MCF 10A (cell line): ENCODE results near the gene FUT2. TPM values are rescaled to one million over a fixed set of nuclear protein-coding genes. Genes with fewer than 3 reads are reported as not detected.

Source experiments
- BruUV-seq: library from RNA; stranded (reverse); fragments of 400-500 nt; replicated peaks from 2 replicates; lab custom pipeline; 2021; lab: Mats Ljungman, UMichigan
- CTCF ChIA-PET: fragments of 300-600 bp; sonication (Branson Sonifier 250); formaldehyde crosslinking; extraction: SDS; loops from one replicate; lab custom pipeline; 2021; ENCODE audit warnings: antibody characterized with exemption, inconsistent platforms; lab: Yijun Ruan, JAX
- POLR2A ChIA-PET: fragments of 300-600, 350-650 bp; sonication (Branson Sonifier 250); formaldehyde crosslinking; extraction: SDS; loops from one replicate; lab custom pipeline; 2020; ENCODE audit warnings: antibody characterized with exemption, inconsistent platforms; lab: Yijun Ruan, JAX
- DNase-seq: peaks from one replicate; pipeline ENCODE4 v3.0.0-alpha.2; 2018; ENCODE audit not compliant: unreplicated experiment
- H3K27ac Mint-ChIP-seq: one replicate; pipeline ENCODE4 v1.8.0; 2022; ENCODE audit warnings: mild to moderate bottlenecking, low read depth, mixed read lengths; ENCODE audit not compliant: unreplicated experiment
- H3K27me3 Mint-ChIP-seq: one replicate; pipeline ENCODE4 v1.8.0; 2022; ENCODE audit warnings: mixed read lengths; ENCODE audit not compliant: insufficient read depth, unreplicated experiment
- H3K36me3 Mint-ChIP-seq: one replicate; pipeline ENCODE4 v1.8.0; 2022; ENCODE audit warnings: mild to moderate bottlenecking, moderate library complexity, mixed read lengths; ENCODE audit not compliant: insufficient read depth, unreplicated experiment
- H3K4me1 Mint-ChIP-seq: one replicate; pipeline ENCODE4 v1.8.0; 2022; ENCODE audit warnings: mixed read lengths; ENCODE audit not compliant: insufficient read depth, unreplicated experiment
- H3K4me3 Mint-ChIP-seq: one replicate; pipeline ENCODE4 v1.8.0; 2022; ENCODE audit warnings: mild to moderate bottlenecking, moderate library complexity, mixed read lengths; ENCODE audit not compliant: unreplicated experiment
- H3K9me3 Mint-ChIP-seq: one replicate; pipeline ENCODE4 v1.8.0; 2022; ENCODE audit warnings: mixed read lengths; ENCODE audit not compliant: unreplicated experiment
- CTCF ChIP-seq: fragments of 200-600 bp; IDR thresholded peaks from one replicate; pipeline ENCODE4 v1.8.0; 2022; ENCODE audit warnings: antibody characterized with exemption, mild to moderate bottlenecking; ENCODE audit not compliant: unreplicated experiment
- intact Hi-C: fragments of 100-400 bp; cut with micrococcal nuclease; formaldehyde crosslinking; loops from 2 replicates; pipeline ENCODE4 v1.14.1; 2022
- total RNA-seq: library from RNA; stranded (reverse); gene quantifications from 2 replicates; pipeline ENCODE4 v1.2.3, GENCODE V29; 2022

FUT2 gene
- total RNA-seq, 1 experiment from 2014 or later = not detected

- H3K27me3 Mint-ChIP-seq = no peaks in the 10 kb centered on the region
- TF ChIP-seq CTCF = no peak
- POLR2A ChIA-PET = interaction anchor here (0.7 to 1.0 kb wide), 5 partner anchors 17 to 168 kb away, joined by 3 to 4 read pairs (median 3); no protein-coding TSS in a partner anchor
- H3K36me3 Mint-ChIP-seq = peaks cover 6% of the 10 kb centered on the region
- intact Hi-C loops = no loop called here
- peaks cover 5% of the 10 kb centered on the region for H3K4me1 Mint-ChIP-seq
- H3K9me3 Mint-ChIP-seq = peaks cover 9% of the 10 kb centered on the region
- CTCF ChIA-PET = interaction anchor here (0.6 to 2.4 kb wide), 18 partner anchors 8 to 337 kb away, joined by 3 to 12 read pairs (median 4); partner anchors contain the start of genes CA11 and FUT2
- no peak overlapping the region for H3K27ac Mint-ChIP-seq
- no peak for DNase-seq
- H3K4me3 Mint-ChIP-seq = no peak overlapping the region
- BruUV-seq = no TSS peak
Measured at GRCh38 chr19:48674216-48674809, 21.5 kb upstream of the FUT2 start.

- H3K27ac Mint-ChIP-seq = no peak overlapping the region
Measured at GRCh38 chr19:48674921-48675824, 20.6 kb upstream of the FUT2 start.

GRCh38 chr19:48676487-48676886, 19.3 kb upstream of the FUT2 start:
- peaks cover 6% of the 10 kb centered on the region for H3K36me3 Mint-ChIP-seq
- intact Hi-C loops = loop anchor here (5.0 kb wide), 1 partner anchor 36 kb away; no protein-coding TSS in a partner anchor
- DNase-seq = no peak
- H3K9me3 Mint-ChIP-seq = no peaks in the 10 kb centered on the region
- H3K4me1 Mint-ChIP-seq = peaks cover 5% of the 10 kb centered on the region
- no peak overlapping the region for H3K27ac Mint-ChIP-seq
- H3K27me3 Mint-ChIP-seq = no peaks in the 10 kb centered on the region
- ChIA-PET POLR2A (interaction anchor here (0.7 kb wide), 1 partner anchor 17 kb away, joined by 3 read pairs; no protein-coding TSS in a partner anchor), CTCF (interaction anchor here (0.7 to 2.4 kb wide), 6 partner anchors 18 to 166 kb away, joined by 3 to 6 read pairs (median 4); partner anchors contain the start of gene FUT2)
- no peak for TF ChIP-seq CTCF
- no TSS peak for BruUV-seq
- no peak overlapping the region for H3K4me3 Mint-ChIP-seq

More at GRCh38 chr19:48674921-48675824, 20.6 kb upstream of the FUT2 start:
- Mint-ChIP-seq H3K4me3 (peak overlapping the region; percentile 23), H3K36me3 (peaks cover 6% of the 10 kb centered on the region), H3K9me3 (peaks cover under 1% of the 10 kb centered on the region), H3K4me1 (peaks cover 5% of the 10 kb centered on the region), H3K27me3 (no peaks in the 10 kb centered on the region)
- DNase-seq = peak; percentile 86
- peak; percentile 70 for TF ChIP-seq CTCF
- BruUV-seq = no TSS peak
- POLR2A ChIA-PET = interaction anchor here (0.9 to 1.0 kb wide), 3 partner anchors 18 to 39 kb away, joined by 3 to 4 read pairs (median 3); no protein-coding TSS in a partner anchor
- CTCF ChIA-PET = interaction anchor here (0.5 to 2.4 kb wide), 30 partner anchors 9 to 1640 kb away, joined by 3 to 12 read pairs (median 4); partner anchors contain the start of genes CA11 and FUT2
- intact Hi-C loops = loop anchor here (1.0 to 5.0 kb wide), 3 partner anchors 29 to 64 kb away; partner anchors contain the start of gene CA11
